ENCODE measurements around the gene TENT5D.

DNA sequence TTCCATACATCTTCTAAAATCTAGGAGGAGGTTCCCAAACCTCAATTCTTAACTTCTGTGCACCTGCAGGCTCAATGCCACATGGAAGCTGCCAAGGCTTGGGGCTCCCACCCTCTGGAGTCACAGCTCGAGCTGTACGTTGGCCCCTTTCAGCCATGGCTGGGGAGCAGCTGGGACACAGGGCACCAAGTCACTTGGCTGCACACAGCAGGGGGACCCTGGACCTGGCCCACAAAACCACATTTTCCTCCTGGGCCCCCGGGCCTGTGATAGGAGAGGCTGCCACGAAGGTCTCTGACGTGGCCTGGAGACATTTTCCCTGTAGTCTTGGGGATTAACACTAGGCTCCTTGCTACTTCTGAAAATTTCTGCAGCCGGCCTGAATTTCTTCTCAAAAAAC, 8.2 kb upstream of the TENT5D start:
- TF ChIP-seq, protein P1, sequence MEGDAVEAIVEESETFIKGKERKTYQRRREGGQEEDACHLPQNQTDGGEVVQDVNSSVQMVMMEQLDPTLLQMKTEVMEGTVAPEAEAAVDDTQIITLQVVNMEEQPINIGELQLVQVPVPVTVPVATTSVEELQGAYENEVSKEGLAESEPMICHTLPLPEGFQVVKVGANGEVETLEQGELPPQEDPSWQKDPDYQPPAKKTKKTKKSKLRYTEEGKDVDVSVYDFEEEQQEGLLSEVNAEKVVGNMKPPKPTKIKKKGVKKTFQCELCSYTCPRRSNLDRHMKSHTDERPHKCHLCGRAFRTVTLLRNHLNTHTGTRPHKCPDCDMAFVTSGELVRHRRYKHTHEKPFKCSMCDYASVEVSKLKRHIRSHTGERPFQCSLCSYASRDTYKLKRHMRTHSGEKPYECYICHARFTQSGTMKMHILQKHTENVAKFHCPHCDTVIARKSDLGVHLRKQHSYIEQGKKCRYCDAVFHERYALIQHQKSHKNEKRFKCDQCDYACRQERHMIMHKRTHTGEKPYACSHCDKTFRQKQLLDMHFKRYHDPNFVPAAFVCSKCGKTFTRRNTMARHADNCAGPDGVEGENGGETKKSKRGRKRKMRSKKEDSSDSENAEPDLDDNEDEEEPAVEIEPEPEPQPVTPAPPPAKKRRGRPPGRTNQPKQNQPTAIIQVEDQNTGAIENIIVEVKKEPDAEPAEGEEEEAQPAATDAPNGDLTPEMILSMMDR (IDR thresholded peaks at IDR 0.05): no peak
- no peak for TF ChIP-seq SMC3 (IDR thresholded peaks at IDR 0.05)
- TF ChIP-seq POLR2A (IDR thresholded peaks at IDR 0.05; ENCODE audit: low read length): no peak
- no peak for TF ChIP-seq HOXB5 (CRISPR knock-in tag; IDR thresholded peaks at IDR 0.05)
- TF ChIP-seq SREBF2 (IDR thresholded peaks at IDR 0.05): no peak
- TF ChIP-seq RFX5 (IDR thresholded peaks at IDR 0.05): no peak
- TF ChIP-seq CHD2 (IDR thresholded peaks at IDR 0.05; ENCODE audit: low read length, partially characterized antibody): no peak
- no peak for TF ChIP-seq CEBPB (IDR thresholded peaks at IDR 0.05)
- no peak for TF ChIP-seq FOSB (CRISPR knock-in tag; IDR thresholded peaks at IDR 0.05)
- TF ChIP-seq JUNB (IDR thresholded peaks at IDR 0.05): no peak
- TF ChIP-seq EP300 (IDR thresholded peaks at IDR 0.05): no peak
